Measurements from ENCODE around the gene EPC1.

EPC1 gene

DNA sequence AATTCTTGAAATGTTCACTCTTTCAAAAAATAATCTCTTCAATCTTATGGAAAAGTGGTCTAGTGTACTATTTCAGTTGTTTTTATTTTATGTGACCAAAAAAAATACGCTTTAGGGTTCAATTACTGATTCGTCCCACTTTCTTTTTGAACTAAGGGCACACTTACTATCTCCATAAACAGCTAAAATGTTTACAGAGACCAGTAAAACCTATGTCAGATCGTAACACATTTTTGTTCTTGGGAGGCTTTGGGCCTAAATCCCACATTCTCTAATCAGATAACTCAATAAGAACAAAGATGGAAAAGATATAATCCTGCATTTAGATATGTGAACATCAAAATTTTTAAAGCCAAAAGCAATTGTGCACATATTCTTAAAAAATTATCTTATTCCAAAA is 29.8 kb upstream of the EPC1 start:
- TF ChIP-seq, protein P1, sequence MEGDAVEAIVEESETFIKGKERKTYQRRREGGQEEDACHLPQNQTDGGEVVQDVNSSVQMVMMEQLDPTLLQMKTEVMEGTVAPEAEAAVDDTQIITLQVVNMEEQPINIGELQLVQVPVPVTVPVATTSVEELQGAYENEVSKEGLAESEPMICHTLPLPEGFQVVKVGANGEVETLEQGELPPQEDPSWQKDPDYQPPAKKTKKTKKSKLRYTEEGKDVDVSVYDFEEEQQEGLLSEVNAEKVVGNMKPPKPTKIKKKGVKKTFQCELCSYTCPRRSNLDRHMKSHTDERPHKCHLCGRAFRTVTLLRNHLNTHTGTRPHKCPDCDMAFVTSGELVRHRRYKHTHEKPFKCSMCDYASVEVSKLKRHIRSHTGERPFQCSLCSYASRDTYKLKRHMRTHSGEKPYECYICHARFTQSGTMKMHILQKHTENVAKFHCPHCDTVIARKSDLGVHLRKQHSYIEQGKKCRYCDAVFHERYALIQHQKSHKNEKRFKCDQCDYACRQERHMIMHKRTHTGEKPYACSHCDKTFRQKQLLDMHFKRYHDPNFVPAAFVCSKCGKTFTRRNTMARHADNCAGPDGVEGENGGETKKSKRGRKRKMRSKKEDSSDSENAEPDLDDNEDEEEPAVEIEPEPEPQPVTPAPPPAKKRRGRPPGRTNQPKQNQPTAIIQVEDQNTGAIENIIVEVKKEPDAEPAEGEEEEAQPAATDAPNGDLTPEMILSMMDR (IDR thresholded peaks at IDR 0.05; ENCODE audit: low read depth, low read length), result no peak
- H3K4me3 ChIP-seq (ENCODE audit: low read depth, low read length), result peak overlapping the region; percentile 77

DNA sequence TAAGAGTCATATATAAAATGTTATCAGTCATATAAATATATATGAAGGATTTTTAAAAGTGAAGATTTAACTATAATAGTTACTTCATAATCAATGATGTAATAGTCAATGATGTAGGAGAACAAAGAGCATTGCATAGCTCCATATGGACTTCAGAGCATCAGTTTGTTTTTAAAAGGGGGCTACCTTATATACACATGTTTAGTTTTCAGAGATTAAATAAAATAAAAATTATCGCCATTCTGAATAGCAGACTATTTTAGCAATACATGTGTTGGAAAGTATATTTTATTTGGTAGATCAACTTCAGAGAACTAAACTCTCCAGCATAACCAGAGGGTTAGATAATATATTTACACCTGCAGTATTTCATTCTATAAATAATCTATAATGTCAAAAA is 29.1 kb upstream of the EPC1 start:
- TF ChIP-seq, protein P1 (IDR thresholded peaks at IDR 0.05; ENCODE audit: low read depth, low read length), result no peak
- peak overlapping the region; percentile 77 for H3K4me3 ChIP-seq (ENCODE audit: low read depth, low read length)

DNA sequence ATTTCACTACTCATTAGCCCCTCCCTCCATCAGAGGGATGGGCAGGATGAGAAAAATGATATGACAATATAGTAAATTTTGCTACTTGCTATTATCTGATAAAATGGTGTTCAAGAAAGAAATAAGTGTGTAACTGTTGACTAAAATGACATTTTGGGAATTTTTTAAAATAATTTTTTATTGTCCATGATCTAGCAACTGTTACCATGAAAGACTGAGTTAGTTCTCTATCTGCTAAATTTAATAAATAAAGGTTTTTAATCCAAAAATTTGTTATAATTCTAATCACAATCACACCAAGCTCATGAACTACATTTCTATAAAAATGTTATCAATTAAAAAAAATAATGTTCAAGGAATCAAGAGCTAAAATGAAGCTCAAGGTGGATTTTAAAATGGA is 28.7 kb upstream of the EPC1 start:
- TF ChIP-seq, protein P1 (IDR thresholded peaks at IDR 0.05; ENCODE audit: low read depth, low read length), result no peak

DNA sequence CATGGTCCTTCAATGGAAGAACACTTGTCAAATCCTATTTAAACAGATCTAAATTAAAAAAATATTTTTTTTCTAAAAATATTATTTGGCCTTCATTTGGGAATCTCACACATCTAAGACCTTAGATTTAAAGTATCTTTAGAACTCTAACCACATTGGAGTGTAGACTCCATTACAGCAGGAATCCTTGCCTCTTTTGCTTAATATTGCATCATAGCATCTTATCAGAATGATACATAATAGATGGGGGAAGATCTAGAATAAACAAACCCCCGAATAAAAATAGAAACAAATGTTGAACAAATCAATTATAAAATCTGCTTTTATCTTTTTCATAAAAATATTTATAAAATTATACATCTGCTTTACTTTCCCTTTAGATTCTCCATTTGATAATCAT is 27.6 kb upstream of the EPC1 start:
- TF ChIP-seq, protein P1 (IDR thresholded peaks at IDR 0.05; ENCODE audit: low read depth, low read length), result no peak
- H3K4me3 ChIP-seq (ENCODE audit: low read depth, low read length), result no peak overlapping the region

More for the DNA sequence above, 28.7 kb upstream of the EPC1 start:
- H3K4me3 ChIP-seq (ENCODE audit: low read depth, low read length), result no peak overlapping the region

DNA sequence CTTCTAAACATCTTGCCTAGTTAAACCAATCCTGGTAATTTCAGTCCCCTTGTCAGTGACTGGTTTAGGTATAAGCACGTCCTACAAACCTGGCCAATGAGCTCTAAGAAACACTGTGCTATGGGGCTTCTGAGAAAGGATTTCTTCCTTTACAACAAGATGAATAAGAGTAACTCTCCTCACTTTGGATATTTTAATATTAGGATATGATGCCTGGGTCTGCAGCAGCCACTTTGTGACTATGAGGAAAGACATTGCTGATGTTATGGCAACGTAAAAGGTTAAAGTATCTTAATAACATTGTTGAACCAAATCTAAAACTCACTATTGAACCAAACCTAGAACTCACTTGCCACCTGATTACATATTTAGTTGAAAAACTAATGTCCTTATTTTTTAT is 26.5 kb upstream of the EPC1 start:
- no peak overlapping the region for H3K4me3 ChIP-seq (ENCODE audit: low read depth, low read length)
- TF ChIP-seq, protein P1 (IDR thresholded peaks at IDR 0.05; ENCODE audit: low read depth, low read length), result no peak

DNA sequence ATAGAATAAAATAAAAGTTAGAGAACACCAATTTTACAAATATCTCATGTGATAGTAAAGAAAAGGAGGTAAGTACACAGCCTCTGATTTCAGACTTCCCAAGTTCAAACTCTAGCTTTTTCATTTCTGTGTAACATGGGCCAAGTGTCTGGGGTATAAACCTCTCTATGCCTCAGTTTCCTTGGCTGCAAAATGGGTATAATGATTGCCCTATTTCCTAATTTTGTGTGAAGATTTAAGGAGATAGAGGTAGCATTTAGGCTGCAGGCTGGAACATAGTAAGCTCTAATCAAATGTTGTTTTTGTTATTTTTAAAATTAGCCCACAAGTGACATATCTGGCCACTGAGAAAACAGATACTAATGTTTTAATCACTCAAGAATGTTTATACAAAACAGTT is 26.1 kb upstream of the EPC1 start:
- TF ChIP-seq, protein P1 (IDR thresholded peaks at IDR 0.05; ENCODE audit: low read depth, low read length), result no peak
- H3K4me3 ChIP-seq (ENCODE audit: low read depth, low read length), result no peak overlapping the region

DNA sequence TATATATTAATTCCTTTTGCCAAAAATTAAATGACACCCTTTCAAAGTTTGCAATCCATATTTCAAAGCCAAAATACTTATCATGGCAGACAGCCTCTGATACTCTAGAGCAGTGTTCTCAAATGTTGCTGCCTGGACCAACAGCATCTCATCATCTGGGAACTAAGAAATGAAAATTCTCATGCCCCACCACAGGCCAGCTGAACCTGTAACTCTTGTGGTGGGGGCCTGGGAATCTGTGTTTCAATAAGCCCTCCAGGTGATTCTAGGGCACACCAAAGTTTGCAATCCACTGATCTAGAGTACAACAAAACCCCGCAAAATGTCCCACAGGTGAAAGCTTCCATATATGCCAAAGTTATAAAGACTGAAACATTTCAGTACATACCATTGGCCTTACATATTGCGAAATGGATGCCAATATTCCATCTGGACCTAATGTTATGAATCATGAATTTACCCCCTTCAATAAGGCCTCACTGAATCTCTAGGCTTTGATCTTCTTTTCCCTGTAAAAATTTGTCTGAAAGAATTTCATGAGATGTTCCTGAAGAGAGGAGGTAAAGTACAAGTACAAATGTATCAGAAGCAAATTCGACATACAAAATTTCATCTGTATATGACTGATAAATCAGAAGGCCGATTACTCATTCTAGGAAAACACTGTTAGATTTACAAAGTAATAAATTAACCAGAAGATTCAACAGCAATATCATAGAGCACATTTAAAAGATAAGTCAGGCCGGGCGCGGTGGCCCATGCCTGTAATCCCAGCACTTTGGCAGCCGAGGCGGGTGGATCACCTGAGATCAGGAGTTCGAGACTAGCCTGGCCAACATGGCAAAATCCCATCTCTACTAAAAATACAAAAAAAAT is 25.3 kb upstream of the EPC1 start:
- no peak overlapping the region for H3K4me3 ChIP-seq (ENCODE audit: low read depth, low read length)
- TF ChIP-seq, protein P1 (IDR thresholded peaks at IDR 0.05; ENCODE audit: low read depth, low read length), result no peak
